ENCODE results near the gene PDE3B.

GRCh38 chr11:14643697-14644225 lies at the start of gene PDE3B:
- TF ChIP-seq POLR2A (IDR thresholded peaks at IDR 0.05) = no peak
- TF ChIP-seq CTCF (IDR thresholded peaks at IDR 0.05) = no peak

All from testis (tissue), 2 donors.